Measurements from ENCODE around the gene TEX13D. TPM values are rescaled to one million over a fixed set of nuclear protein-coding genes. Genes with fewer than 3 reads are reported as not detected.
"Not testable (repeated sequence)": the region's sequence is repeated elsewhere in the genome, so short reads cannot be mapped to it uniquely, and the experiment has no call there.

Gene TEX13D
- total and polyA plus RNA-seq, 2 experiments from 2014 or later, result not detected

- TF ChIP-seq CTCF (IDR thresholded peaks at IDR 0.05; ENCODE audit: poor library complexity) (no peak), EZH2phosphoT487 (IDR thresholded peaks at IDR 0.05; ENCODE audit: low read depth, severe bottlenecking, unreplicated experiment) (no peak), EZH2 (IDR thresholded peaks at IDR 0.05; ENCODE audit: borderline replicate concordance) (no peak)
- Histone ChIP-seq H4K20me1 (ENCODE audit: insufficient read depth, poor library complexity, severe bottlenecking) (no peaks in the 10 kb centered on the region), H3K9me2 (replicated peaks; ENCODE audit: insufficient read depth) (no peaks in the 10 kb centered on the region), H3K4me2 (no peak overlapping the region), H3K4me1 (ENCODE audit: insufficient read depth) (no peaks in the 10 kb centered on the region), H3K9me3 (ENCODE audit: low read depth) (no peaks in the 10 kb centered on the region), H3K27me3 (no peaks in the 10 kb centered on the region), H2AFZ (no peak overlapping the region), H3K27ac (no peak overlapping the region), H3K79me2 (no peaks in the 10 kb centered on the region), H3K4me3 (no peak overlapping the region), H3K36me3 (replicated peaks; ENCODE audit: insufficient read depth, low read depth) (no peaks in the 10 kb centered on the region)
- WGBS (ENCODE audit: low lambda C conversion rate, missing lambda C conversion rate), result 64% methylated on average over 1 of the region's 1 CpG
- no peak for DNase-seq (ENCODE audit: low spot score)
Measured at GRCh38 chrX:124328765-124329164, 3.7 kb upstream of the TEX13D start.

GRCh38 chrX:124333862-124334261 lies 1.4 kb downstream of the TEX13D start:
- no peak overlapping the region for H3K4me3 ChIP-seq
- no peaks in the 10 kb centered on the region for H3K27me3 ChIP-seq
- no peak overlapping the region for H2AFZ ChIP-seq
- H4K20me1 ChIP-seq (ENCODE audit: insufficient read depth, poor library complexity, severe bottlenecking), result no peaks in the 10 kb centered on the region
- H3K79me2 ChIP-seq, result no peaks in the 10 kb centered on the region
- WGBS (ENCODE audit: low lambda C conversion rate, missing lambda C conversion rate), result 85% methylated on average over 6 of the region's 6 CpGs
- H3K9me3 ChIP-seq (ENCODE audit: low read depth), result no peaks in the 10 kb centered on the region
- H3K27ac ChIP-seq, result no peak overlapping the region
- H3K9me2 ChIP-seq (replicated peaks; ENCODE audit: insufficient read depth), result no peaks in the 10 kb centered on the region
- TF ChIP-seq EZH2 (IDR thresholded peaks at IDR 0.05; ENCODE audit: borderline replicate concordance) (no peak), CTCF (IDR thresholded peaks at IDR 0.05; ENCODE audit: poor library complexity) (no peak), EZH2phosphoT487 (IDR thresholded peaks at IDR 0.05; ENCODE audit: low read depth, severe bottlenecking, unreplicated experiment) (no peak)
- no peaks in the 10 kb centered on the region for H3K4me1 ChIP-seq (ENCODE audit: insufficient read depth)
- H3K36me3 ChIP-seq (replicated peaks; ENCODE audit: insufficient read depth, low read depth), result no peaks in the 10 kb centered on the region
- no peak for DNase-seq (ENCODE audit: low spot score)
- no peak overlapping the region for H3K4me2 ChIP-seq

GRCh38 chrX:124334555-124334954 lies 2.1 kb downstream of the TEX13D start:
- not testable (repeated sequence) for H3K4me1 ChIP-seq (ENCODE audit: insufficient read depth); H3K9me3 ChIP-seq (ENCODE audit: low read depth); H3K27me3 ChIP-seq; H4K20me1 ChIP-seq (ENCODE audit: insufficient read depth, poor library complexity, severe bottlenecking); H3K36me3 ChIP-seq (replicated peaks; ENCODE audit: insufficient read depth, low read depth); H2AFZ ChIP-seq; H3K79me2 ChIP-seq; H3K4me2 ChIP-seq; H3K9me2 ChIP-seq (replicated peaks; ENCODE audit: insufficient read depth); H3K4me3 ChIP-seq; H3K27ac ChIP-seq; DNase-seq (ENCODE audit: low spot score)
- 80% methylated on average over 2 of the region's 2 CpGs for whole genome bisulfite sequencing (ENCODE audit: low lambda C conversion rate, missing lambda C conversion rate)

GRCh38 chrX:124335598-124335997 lies 3.1 kb downstream of the TEX13D start:
- H3K27me3 ChIP-seq, result no peaks in the 10 kb centered on the region
- H3K79me2 ChIP-seq, result no peaks in the 10 kb centered on the region
- no peaks in the 10 kb centered on the region for H3K9me3 ChIP-seq (ENCODE audit: low read depth)
- no peak overlapping the region for H3K4me2 ChIP-seq
- H3K4me3 ChIP-seq, result no peak overlapping the region
- TF ChIP-seq CTCF (IDR thresholded peaks at IDR 0.05; ENCODE audit: poor library complexity) (no peak), EZH2 (IDR thresholded peaks at IDR 0.05; ENCODE audit: borderline replicate concordance) (no peak), EZH2phosphoT487 (IDR thresholded peaks at IDR 0.05; ENCODE audit: low read depth, severe bottlenecking, unreplicated experiment) (no peak)
- WGBS (ENCODE audit: low lambda C conversion rate, missing lambda C conversion rate), result 48% methylated on average over 1 of the region's 1 CpG
- H3K9me2 ChIP-seq (replicated peaks; ENCODE audit: insufficient read depth), result no peaks in the 10 kb centered on the region
- DNase-seq (ENCODE audit: low spot score), result no peak
- no peaks in the 10 kb centered on the region for H3K36me3 ChIP-seq (replicated peaks; ENCODE audit: insufficient read depth, low read depth)
- H2AFZ ChIP-seq, result no peak overlapping the region
- H3K27ac ChIP-seq, result no peak overlapping the region
- no peaks in the 10 kb centered on the region for H4K20me1 ChIP-seq (ENCODE audit: insufficient read depth, poor library complexity, severe bottlenecking)
- no peaks in the 10 kb centered on the region for H3K4me1 ChIP-seq (ENCODE audit: insufficient read depth)

Measured in hepatocyte (in vitro differentiated cells).